PFSK-1 (cell line): ENCODE results near the gene SIMC1.

ENCODE experiments used
- FOXP2 ChIP-seq: optimal IDR thresholded peaks from 2 replicates; pipeline ENCODE3; 2011; ENCODE audit warnings: borderline replicate concordance, control low read depth, inconsistent platforms; ENCODE audit not compliant: insufficient read depth; ENCODE audit errors: extremely low read length, extremely low read depth
- POLR2AphosphoS5 ChIP-seq: IDR thresholded peaks from 2 replicates; pipeline ENCODE4 v1.6.1; 2012; ENCODE audit warnings: low read depth, mild to moderate bottlenecking, control low read depth, low read length, moderate library complexity
- SIN3A ChIP-seq: IDR thresholded peaks from 2 replicates; pipeline ENCODE4 v1.6.1; 2012; ENCODE audit warnings: mild to moderate bottlenecking, low read length, moderate library complexity, borderline replicate concordance; ENCODE audit not compliant: insufficient read depth
- TAF1 ChIP-seq: IDR thresholded peaks from 2 replicates; pipeline ENCODE4 v1.6.1; 2012; ENCODE audit warnings: low read length, control low read depth, borderline replicate concordance; ENCODE audit not compliant: insufficient read depth
- TF ChIP-seq, protein P1 (sequence below), 2 experiments: IDR thresholded peaks; 2 replicates each; pipeline versions ENCODE4 v1.6.1 to v1.8.0; 2011 to 2012; ENCODE audit warnings: low read depth in 2 of 2, low read length in 2 of 2, control low read depth in 1 of 2, inconsistent platforms in 1 of 2, mild to moderate bottlenecking in 1 of 2, moderate library complexity in 1 of 2; ENCODE audit not compliant: insufficient read depth in 1 of 2

The SIMC1 gene

DNA sequence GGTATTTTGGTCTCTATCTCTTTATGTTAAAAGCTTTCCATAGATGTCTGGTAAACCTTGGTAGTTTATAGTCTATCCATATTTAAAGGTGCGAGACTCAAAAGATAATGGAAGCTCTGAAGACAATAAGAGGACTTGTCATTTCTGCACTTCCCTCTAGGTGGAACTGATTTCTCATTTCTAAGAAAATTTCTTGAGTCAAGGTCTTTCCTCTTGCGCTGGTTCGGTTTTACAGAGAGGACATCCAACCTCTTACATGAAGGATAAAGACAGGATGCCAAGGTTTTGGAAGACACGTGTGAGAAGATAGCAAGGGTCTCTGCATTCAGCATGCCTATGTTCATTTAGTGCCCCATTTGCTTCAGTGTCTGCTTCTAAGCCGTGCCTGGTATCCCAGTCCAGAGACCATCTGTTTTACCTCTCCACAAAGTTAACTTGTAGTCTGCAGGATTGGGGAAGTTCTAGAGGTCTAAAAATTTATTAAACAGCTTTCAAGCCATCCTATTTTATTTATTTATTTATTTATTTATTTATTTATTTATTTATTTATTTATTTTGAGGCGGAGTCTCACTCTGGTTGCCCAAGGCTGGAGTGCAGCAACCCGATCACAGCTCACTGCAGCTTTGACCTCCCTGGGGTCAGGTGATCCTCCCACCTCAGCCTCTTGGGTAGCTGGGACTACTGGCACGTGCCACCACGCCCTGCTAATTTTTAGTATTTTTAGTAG is 81.8 kb downstream of the SIMC1 start:
- no peak for TF ChIP-seq TAF1
- TF ChIP-seq POLR2AphosphoS5, result no peak
- no peak for TF ChIP-seq FOXP2
- no peak for TF ChIP-seq SIN3A
- TF ChIP-seq, protein P1, sequence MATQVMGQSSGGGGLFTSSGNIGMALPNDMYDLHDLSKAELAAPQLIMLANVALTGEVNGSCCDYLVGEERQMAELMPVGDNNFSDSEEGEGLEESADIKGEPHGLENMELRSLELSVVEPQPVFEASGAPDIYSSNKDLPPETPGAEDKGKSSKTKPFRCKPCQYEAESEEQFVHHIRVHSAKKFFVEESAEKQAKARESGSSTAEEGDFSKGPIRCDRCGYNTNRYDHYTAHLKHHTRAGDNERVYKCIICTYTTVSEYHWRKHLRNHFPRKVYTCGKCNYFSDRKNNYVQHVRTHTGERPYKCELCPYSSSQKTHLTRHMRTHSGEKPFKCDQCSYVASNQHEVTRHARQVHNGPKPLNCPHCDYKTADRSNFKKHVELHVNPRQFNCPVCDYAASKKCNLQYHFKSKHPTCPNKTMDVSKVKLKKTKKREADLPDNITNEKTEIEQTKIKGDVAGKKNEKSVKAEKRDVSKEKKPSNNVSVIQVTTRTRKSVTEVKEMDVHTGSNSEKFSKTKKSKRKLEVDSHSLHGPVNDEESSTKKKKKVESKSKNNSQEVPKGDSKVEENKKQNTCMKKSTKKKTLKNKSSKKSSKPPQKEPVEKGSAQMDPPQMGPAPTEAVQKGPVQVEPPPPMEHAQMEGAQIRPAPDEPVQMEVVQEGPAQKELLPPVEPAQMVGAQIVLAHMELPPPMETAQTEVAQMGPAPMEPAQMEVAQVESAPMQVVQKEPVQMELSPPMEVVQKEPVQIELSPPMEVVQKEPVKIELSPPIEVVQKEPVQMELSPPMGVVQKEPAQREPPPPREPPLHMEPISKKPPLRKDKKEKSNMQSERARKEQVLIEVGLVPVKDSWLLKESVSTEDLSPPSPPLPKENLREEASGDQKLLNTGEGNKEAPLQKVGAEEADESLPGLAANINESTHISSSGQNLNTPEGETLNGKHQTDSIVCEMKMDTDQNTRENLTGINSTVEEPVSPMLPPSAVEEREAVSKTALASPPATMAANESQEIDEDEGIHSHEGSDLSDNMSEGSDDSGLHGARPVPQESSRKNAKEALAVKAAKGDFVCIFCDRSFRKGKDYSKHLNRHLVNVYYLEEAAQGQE (IDR thresholded peaks at IDR 0.05; ENCODE audit: insufficient read depth in 1 of 2, low read depth in 2 of 2, low read length in 2 of 2), result no peak

DNA sequence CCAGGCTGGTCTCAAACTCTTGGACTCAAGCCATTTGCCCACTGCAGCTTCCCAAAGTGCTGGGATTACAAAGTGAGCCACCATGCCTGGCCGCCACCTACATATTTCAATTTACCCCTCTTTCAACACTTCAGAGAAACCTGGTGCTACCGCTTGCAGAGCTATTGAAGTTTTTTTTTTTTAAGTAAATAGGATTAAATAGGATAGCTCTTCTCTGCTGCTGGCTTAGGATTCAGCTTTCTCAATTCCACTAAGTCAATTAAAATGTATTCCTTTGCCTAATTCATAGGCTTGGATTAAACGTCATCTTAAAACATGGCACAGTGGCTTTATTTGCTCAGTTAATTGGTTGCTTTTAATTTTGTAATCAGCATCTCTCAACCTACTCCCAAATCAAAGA is 82.4 kb downstream of the SIMC1 start:
- TF ChIP-seq POLR2AphosphoS5, result no peak
- TF ChIP-seq, protein P1 (IDR thresholded peaks at IDR 0.05; ENCODE audit: insufficient read depth in 1 of 2, low read depth in 2 of 2, low read length in 2 of 2), result no peak
- no peak for TF ChIP-seq FOXP2
- no peak for TF ChIP-seq SIN3A
- no peak for TF ChIP-seq TAF1

DNA sequence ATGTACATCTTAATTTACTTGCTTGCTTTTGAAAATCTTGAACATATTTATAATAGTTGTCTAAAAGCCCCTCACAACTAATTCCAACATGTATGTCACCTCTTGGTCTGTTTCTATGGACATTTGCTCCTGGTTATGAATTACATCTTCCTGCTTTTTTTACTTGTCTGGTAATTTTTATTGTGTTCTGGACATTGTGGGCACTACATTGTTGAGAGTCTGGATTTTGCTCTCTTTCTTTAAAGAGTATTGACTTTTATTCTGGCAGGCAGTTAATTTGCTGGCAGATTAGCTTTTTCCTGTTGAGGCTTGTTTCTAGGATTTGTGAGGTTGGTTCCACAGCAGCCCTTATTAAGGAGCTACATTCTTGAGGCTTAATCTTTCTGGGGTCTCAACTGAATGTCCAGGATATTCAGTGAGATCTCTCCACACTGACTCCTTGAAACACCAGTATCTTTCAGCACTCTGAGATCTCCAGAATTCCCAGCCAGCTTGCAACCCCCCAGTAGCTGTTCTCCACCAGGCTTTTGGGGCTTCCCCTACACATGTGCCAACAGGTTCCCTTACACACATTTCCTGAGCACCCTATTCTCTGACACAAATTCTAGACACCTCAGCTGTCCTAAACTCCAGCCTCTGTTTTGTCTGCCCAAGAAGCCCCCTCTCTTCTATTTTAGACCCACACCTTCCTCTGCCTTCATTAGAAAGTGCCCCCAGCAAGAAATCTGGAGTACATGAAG is 96.0 kb downstream of the SIMC1 start:
- TF ChIP-seq SIN3A, result no peak
- TF ChIP-seq, protein P1 (IDR thresholded peaks at IDR 0.05; ENCODE audit: insufficient read depth in 1 of 2, low read depth in 2 of 2, low read length in 2 of 2), result no peak
- no peak for TF ChIP-seq TAF1
- no peak for TF ChIP-seq POLR2AphosphoS5
- TF ChIP-seq FOXP2, result no peak

DNA sequence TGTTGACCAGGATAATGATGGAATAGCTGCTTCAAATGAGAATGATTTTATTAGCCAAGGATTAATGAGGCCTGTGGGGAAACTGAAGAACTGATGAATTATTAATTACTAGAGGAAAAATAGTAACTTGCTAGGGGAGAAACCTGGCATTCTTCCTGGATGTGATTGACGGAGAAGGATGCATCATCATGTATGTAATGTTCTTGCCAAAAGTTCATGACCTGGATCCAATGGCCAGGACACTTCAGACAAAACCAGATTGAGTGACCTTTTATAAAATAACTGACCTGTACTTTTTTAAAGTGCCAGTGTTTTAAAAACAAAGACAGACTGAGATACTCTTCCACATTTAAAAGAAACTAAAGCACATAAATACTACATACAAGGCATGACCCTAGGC is 99.7 kb downstream of the SIMC1 start:
- TF ChIP-seq, protein P1 (IDR thresholded peaks at IDR 0.05; ENCODE audit: insufficient read depth in 1 of 2, low read depth in 2 of 2, low read length in 2 of 2), result no peak
- TF ChIP-seq FOXP2, result no peak
- TF ChIP-seq TAF1, result no peak
- TF ChIP-seq POLR2AphosphoS5, result no peak
